Germinal center (tissue), 1 donor: ENCODE measurements around the gene NLGN1.

ENCODE experiments used
- DNase-seq: peaks from one replicate; pipeline ENCODE4 v3.0.0; 2012; ENCODE audit warnings: mixed read lengths, low spot score

NLGN1 gene

DNA sequence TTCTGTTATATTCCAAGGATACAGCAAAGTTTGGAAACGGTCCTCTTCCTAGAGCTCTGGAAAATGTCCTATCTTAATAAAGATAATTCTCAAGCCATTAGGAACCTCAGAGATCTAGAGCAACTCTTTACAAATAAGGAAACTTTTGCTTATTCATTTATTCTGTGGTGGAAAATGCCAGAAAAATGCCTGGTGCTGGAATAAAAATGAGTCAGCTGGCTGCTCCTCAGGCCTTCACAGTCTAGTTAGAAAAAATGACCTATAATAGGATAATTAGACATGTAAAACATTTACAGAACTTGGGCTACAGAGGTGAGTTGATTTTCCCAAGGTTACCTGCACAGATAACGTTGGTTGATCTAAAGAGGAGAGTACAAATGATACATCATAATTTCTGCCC is 372.5 kb downstream of the NLGN1 start:
- DNase-seq, result no peak

DNA sequence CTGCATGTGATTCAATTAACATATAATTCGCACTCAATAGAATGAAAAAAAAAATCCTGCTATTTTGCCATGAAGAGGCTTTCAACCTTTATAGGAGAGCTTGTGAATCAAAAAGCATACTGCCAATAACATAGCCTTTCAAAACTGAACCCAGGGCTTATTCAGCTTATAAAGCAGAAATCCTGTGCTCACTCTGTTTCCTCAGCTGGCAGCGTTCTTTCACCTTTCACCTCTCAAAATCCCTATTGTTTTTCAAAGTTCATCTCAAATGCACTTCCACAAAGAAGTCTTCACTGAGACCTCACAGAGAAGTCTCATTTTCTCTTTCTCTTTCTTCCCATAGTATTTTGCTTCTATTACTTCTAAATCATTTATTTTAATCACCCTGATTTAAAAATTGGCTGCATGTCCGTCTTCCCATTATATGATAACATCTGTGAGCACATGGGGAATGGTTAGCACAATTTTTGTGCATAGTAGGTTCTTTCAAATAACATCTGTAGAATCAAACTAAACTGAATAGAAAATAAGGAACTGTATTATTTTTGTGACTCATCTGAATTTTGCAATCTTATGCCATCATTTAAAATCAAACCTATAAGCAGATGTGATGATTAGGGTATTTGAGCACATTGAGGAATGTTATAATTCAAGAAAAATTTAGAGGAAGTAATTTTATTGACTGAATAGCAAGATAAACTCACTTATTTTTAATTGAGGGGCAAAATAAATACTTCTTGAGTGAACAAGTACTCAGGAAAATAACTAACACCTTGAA is 373.4 kb downstream of the NLGN1 start:
- no peak for DNase-seq

DNA sequence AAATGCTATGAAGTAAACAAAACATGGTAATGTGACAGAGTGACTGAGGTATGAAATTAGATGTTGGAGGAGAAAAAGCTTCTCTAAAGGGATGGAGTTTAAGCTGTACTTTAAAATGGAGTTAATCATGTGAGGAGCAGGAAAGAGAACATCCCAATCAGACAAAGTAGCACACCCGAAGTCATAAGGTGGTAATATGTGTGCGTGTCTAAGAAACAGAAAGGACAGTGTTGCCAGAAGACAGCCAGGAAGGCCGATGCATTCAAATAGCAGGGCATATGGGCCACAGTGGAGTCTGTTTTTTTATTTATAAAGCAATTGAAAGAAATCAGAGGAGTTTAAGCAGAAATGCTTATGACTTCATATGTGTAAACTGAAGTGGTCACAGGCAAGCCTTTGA is 376.3 kb downstream of the NLGN1 start:
- DNase-seq, result no peak

DNA sequence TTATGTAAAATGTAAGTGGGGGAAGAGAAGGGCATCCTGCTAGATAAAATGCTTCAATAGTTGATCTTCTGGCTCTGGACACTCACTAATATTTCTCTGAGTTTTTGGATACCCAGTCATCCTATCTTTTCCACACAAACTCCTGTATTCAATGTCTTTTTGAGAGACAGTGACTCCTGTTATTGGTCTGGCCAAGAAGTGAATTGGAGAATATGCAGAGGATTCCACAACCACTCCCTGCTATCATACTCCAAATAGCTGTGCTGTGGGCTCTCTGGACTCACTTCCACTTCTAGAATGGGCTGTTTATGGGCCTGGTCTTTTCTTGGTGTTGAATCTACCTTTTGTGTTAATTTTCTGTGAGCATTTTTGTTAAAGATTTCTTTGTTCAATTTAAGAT is 376.8 kb downstream of the NLGN1 start:
- DNase-seq, result no peak

DNA sequence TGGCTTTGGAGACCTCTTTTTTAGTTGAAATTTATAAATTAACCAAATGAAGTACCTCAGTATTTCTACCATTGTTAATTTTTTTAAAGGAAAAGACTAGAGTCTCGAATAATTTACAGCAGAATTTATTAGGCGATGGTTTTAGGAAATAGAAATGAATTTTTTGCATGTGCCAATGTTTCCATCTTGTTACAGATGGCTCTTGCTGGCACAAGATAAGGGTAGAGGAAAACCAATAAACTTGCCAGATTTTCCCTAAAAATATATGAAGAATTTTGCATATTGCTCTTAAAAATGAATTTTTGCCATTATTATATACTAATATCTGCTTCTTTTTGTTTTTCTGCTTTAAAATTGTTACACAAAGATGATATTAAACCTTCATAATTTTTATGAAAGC is 380.7 kb downstream of the NLGN1 start:
- DNase-seq, result no peak

DNA sequence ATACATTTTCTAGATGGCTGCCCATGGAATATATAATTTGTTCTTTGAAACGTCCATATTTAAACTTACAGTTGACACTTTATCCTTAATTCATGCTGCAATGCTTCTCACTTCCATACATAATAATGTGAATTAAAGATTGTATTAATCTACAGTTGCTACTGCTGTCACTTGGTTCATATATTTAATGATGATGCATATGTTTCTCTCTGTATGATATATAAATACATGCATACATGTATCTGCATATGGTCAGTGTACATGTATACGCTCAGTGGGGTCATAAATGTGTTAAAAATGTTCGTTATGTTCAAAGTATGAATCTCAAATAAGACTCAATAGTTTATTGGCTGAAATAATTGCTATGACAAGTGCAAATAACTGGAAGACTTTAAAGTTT is 382.5 kb downstream of the NLGN1 start:
- no peak for DNase-seq

DNA sequence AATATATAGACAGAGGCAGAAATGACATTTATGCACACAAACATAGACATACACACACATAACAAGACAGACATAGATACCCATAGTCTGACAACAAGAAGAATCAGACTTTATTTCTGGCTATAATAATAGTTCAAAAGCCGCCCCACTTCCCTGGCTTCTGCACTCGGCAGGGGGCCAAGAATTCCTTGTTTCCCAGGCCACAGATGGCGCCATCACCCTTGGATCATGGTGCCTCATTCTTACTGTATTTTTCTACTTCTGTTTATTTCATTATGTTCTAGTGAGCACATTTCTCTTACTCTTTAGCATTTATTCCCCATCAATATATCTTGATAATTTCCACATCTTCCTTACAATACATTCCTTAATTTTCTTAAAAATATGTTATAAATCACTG is 387.5 kb downstream of the NLGN1 start:
- DNase-seq, result no peak

DNA sequence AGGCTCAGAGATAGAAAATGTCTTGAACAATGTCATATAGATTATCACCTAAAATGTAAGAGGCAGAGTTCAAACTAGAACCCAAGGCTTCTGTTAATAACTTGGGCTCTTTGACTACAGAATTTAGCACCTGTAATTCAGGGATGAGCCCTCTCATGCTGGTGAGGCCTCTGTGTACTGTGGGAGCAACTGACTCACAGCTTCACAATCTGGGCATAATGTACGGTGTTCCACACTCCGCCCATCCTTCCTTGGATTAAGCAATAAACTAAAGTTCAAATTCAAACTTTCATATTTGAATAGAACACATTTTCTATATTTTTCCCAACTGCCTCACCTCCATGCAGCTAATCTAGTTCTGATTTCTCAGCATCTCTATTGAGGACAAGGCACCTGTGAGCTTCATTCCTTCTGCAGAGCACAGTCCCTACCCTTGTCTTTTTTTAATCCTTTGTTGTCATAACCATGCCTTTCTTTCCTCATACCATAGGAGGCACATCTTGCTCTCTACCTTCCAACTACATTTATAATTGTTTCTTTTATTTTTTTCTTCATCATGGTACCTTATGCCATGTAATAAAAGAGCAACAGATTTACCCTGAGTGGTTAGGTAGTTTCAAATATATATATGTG is 392.1 kb downstream of the NLGN1 start:
- DNase-seq, result no peak

DNA sequence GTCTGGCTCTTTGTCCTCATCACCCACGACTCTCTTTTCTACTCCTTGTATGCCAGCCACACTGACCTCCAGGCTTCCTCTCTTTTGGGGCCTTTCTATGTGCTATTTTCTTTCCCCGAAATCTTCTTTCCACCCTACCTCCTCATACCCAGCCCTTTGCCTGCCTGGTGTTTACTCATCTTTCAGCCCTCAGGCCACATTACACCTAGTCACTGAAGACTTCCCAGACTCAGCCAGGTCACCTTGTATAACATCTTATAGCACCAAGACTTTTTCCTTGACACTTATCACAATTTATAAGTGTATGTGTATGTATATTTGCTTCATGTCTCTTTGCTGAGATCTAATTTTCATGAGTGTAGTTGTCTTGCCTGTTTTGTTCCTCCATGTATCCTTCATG is 396.4 kb downstream of the NLGN1 start:
- no peak for DNase-seq

DNA sequence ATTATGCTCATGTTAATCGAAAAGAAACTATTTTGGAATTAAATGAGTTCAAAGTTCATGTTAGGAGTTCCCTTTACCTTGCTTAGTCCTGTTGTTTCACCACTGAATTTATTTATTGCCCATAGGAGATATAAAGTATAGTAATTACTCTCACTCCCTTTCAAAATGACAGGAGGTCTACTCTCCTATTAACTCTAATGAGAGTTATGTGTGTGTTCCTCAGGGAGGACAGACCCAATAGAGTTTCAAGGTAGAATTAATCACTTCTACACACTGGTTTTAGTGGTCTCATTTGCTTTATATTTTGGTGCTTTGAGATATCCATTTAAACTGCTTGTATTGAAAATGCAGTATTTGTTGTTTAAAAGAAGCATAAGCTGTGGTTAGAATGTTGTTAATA is 398.9 kb downstream of the NLGN1 start:
- DNase-seq, result no peak

DNA sequence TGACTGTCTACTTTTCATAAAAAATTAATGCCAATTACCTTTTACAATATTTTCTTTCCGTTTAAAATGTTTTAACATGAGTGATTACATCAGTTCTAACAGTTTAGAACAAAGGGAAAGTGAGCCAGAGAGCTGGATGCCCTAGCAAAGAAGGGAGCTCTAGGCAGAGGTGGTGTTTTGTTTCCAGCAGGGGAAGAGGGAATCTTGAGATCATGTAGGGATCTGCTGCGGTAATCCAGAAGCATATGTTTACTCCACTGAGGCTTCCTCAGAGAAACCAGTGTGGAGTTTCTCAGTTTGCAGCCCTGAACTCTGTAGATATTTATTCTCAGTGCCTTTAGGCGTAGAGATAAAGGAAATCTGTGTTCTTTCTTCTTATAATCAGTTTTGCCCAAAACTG is 399.3 kb downstream of the NLGN1 start:
- DNase-seq, result no peak

DNA sequence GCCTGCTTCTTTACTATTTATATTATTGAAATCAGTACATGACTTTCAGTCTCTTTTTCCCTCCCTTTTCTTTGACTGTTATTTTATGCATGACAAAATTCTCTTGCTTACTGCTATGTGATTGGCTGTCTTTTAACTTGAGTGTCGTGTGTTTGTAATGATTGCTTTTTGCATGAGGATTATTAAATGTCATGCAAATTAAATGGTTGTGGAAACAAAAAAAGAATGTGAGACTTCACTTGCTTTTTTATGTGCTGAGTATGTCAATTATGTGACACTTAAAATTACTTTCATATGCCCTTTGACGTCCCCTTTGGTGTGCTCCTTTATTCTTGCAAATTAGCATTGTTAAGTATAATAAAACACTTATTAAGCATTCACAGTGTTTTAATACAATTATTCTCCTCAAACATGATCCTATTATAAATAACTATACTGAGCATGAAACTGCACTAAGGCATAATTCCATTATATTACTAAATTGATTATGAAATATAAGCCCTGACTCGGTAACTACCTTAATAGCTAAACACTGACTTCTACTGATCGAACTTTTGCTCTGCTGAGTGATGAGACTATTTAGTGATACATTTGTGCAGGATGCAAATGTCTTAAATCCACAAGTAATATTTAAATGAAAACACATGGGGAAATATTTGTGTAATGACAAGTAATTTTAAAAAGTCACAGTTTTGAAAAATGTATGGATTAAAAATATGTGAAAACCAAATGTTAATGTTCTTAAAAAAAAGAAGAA is 401.7 kb downstream of the NLGN1 start:
- no peak for DNase-seq

DNA sequence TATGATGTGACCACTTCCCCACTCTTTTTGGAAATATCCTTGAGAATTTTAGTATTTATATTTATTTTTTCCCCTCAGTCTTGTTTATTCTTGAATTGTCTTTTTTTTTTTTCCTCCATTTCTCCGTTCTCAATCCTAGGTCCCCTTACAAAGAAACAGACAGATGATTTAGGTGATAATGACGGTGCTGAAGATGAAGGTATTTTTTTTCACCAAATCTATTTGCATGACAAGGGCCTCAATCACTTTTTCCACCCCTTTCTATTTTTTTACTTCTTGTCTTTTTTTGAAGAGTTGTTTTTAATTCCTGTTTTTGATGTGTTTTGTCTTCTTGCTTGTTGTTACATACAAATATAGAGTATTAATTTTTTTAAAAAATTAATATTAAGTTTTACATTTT is 402.6 kb downstream of the NLGN1 start:
- no peak for DNase-seq

DNA sequence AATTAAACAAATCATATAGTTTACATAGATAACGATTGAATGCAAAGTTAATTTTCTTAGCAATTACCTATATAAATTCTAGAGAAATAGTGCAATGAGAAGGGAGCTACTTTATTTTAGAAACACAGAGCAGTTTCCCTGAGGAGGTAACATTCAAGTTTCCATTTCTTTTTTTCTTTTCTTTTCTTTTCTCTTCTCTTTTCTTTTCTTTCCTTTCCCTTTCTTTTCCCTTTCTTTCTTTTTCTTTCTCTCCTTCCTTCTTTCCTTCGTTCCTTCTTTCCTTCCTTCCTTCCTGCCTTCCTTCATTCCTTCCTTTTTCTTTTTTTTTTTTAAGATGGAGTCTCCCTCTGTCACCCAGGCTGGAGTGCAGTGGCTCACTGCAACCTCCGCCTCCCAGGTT is 417.3 kb downstream of the NLGN1 start:
- DNase-seq, result no peak

DNA sequence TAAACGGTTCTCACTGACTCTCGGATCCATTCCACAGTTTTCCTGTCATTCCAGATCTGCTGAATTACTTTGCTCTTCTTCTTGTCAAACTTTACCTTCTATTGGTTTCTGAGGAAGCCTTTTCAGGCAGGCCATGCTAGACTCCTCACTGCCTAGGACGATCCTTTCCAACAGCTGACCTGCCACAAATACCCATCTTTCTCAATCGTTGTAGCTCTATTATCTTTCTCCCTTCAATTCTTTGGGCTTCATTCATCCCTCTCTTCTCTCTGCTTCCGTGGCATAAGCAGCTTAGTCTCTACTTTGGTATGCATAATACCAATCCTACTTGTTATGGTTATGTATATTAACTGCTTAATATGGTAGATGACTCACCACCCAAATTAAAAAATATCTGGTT is 421.8 kb downstream of the NLGN1 start:
- DNase-seq, result no peak

DNA sequence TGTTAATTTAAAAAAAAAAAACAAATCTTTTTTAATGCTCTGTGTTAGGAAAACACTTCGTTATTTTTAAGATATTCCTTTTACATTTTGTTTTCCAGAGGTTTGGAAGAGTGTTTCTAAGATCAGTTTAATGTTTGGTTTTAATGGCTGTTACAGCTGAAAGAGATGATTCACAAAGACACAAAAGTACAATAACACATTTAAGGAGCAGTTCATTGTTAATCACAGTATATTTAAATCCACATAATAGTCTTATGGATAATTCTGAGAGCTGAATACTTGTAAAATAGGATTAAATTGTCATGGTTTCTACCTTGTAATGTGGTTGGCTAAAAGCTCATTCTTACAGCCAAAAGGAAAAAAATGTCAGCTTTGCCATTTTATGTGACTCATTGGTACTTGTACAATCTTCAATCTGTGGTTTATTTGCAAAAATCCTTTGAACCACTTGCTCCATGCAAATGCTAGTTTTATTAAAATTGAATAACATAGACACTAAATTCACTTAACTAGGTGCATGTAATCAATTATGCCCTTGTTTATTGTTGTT is 426.4 kb downstream of the NLGN1 start:
- DNase-seq, result no peak

DNA sequence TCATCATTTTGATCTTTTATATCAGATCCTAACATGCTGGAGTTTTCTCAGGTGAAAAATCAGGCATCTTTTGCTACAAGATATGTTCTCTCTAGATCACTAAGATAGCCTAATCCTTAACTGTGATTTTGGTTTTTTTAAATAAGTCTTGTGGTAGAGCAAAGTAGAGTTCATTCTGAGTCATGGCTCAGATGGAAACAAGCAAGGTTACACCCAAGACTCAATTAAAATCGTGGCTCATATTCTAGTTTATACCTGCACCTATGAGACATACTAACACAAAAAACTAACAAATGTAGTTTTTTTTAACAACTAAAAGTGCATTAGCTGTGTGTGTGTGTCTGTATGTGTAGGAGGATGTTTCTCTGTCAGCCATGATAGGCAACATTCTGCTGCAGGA is 428.2 kb downstream of the NLGN1 start:
- no peak for DNase-seq

DNA sequence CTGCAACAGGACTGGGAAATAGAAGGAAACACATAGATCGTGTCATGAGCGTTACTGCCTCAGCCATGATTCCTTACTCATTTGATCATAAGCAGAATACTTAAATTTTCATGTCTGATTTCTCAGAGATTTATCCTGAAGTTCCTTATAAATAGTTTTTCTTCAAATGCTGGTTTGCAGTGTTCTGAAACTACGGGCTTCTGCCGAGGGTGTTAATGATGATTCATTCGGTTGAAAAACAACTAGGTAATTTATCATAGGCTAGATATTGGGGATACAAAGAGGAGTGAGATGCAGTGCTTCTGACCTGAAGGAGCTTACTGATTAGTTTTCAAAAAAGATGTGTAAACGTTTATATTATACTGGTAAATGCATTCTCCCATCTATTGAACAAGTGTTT is 428.9 kb downstream of the NLGN1 start:
- DNase-seq, result no peak

DNA sequence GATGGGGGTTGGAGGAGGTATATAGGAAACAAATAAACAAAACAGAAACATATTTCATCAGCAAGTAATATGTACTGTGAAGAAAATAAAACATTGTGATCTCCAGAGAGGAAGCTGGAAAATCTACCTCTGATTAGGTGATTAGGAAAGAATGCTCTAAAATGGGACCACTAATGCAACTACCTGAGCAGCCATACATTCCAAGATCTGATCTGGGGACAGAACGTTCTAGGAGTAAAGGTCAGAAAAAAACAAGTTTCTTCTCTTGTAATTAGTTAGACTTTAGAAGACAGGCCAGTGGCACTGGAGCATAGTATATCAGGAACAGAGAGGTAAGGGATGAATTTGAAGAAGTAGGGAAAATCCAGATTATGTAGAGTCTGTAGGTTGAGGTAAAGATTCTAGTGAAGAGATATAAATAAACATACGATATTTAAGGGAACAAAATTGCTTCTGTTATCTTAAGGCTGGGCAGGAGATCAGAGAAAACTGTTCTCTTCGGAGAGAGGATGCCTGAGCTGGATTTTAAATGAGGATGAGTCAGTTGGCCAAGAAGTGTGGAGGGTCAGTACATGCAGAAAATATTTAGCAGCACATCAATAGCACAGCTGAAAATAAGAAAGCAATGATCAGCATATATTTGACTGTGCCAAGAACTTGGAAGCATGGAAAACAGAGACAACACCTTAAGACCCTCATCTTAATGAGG is 429.5 kb downstream of the NLGN1 start:
- no peak for DNase-seq

DNA sequence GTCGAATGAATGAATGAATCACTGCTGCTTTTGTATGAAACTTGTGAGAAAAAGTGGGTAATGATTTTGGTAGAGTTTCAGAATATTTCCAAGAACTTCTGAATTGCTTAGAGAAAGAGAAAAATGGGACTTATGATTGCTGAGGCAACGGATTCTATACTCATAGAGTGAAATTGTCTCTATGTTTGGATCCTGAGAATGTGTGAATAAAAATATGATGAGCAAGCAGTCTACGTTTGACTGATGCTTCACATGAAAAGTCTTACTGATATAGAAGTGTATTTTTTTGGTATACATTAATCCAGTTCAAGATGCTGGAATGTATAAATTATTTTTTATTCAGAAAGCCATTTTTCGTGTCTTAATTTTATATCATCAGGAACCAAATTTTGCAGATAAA is 441.1 kb downstream of the NLGN1 start:
- no peak for DNase-seq

DNA sequence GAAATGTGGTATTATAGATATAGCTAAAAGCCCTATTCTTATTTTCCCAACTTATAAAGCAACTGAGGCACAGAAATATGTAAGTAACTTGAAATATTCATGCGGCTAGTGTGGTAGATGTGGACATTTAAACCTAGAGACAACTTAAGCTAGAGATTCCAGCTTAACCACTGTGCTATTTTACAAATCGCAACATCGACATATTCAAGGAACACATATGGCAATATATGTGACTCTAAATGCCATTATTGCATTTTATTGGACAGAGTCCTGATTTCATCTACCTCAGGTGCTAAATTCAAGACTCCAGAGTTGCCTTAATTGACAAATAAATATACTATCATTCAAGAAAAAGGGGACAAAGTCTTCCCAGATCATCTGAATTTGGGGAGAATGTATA is 442.3 kb downstream of the NLGN1 start:
- DNase-seq, result no peak

DNA sequence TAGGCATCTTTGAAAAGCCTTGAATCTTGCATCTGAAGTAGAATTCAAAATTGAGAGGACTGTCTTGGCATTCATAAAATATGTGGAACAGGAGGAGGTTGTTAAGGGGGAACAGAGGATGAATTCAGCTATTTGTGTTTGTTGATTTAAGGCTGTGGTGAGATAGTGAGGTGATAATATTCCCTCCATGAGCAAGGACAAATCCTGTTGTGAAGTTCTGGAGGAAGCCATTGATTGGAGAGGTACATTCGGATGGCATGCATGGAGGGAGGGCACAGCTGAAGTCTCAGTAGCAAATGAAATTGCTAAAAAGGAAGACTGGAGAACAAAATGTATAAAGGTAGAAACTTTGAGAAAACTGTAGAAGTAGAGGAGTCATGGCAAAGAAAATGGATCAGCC is 443.8 kb downstream of the NLGN1 start:
- DNase-seq, result no peak
